ES-I3 (cell line): Measurements from ENCODE around the gene ARID5B.

Experiments
- H3K36me3 ChIP-seq: 2 replicates; pipeline ENCODE4 v1.6.1; 2013; ENCODE audit warnings: mild to moderate bottlenecking, low read length, control low read depth, moderate library complexity; ENCODE audit not compliant: insufficient read depth
- H3K4me1 ChIP-seq: 2 replicates; pipeline ENCODE4 v1.6.1; 2013; ENCODE audit warnings: mild to moderate bottlenecking, control low read depth, low read length; ENCODE audit not compliant: insufficient read depth
- H3K9ac ChIP-seq: 2 replicates; pipeline ENCODE4 v1.6.1; 2013; ENCODE audit warnings: low read depth, mild to moderate bottlenecking, low read length, moderate library complexity
- H3K9me3 ChIP-seq: 2 replicates; pipeline ENCODE4 v1.6.1; 2013; ENCODE audit warnings: mild to moderate bottlenecking, low read length, moderate library complexity; ENCODE audit not compliant: control insufficient read depth, insufficient read depth

ARID5B gene

GRCh38 chr10:62084451-62084850 is 183.0 kb downstream of the ARID5B start:
- H3K36me3 ChIP-seq = no peaks in the 10 kb centered on the region
- no peaks in the 10 kb centered on the region for H3K4me1 ChIP-seq
- H3K9ac ChIP-seq = no peak overlapping the region
- no peaks in the 10 kb centered on the region for H3K9me3 ChIP-seq

- Histone ChIP-seq H3K4me1 (no peaks in the 10 kb centered on the region), H3K9ac (no peak overlapping the region), H3K36me3 (no peaks in the 10 kb centered on the region), H3K9me3 (no peaks in the 10 kb centered on the region)
Observed at GRCh38 chr10:62085404-62085803, 183.9 kb downstream of the ARID5B start.

- Histone ChIP-seq H3K4me1 (no peaks in the 10 kb centered on the region), H3K9ac (no peak overlapping the region), H3K9me3 (no peaks in the 10 kb centered on the region), H3K36me3 (no peaks in the 10 kb centered on the region)
Observed at GRCh38 chr10:62085821-62086220, 184.3 kb downstream of the ARID5B start.

- Histone ChIP-seq H3K9ac (no peak overlapping the region), H3K36me3 (no peaks in the 10 kb centered on the region), H3K4me1 (no peaks in the 10 kb centered on the region), H3K9me3 (no peaks in the 10 kb centered on the region)
Observed at GRCh38 chr10:62087329-62087728, 185.8 kb downstream of the ARID5B start.

- no peaks in the 10 kb centered on the region for H3K36me3 ChIP-seq
- H3K4me1 ChIP-seq = no peaks in the 10 kb centered on the region
- no peaks in the 10 kb centered on the region for H3K9me3 ChIP-seq
- H3K9ac ChIP-seq = no peak overlapping the region
Observed at GRCh38 chr10:62088786-62089185, 187.3 kb downstream of the ARID5B start.

- H3K9ac ChIP-seq = no peak overlapping the region
- H3K4me1 ChIP-seq = peaks cover 5% of the 10 kb centered on the region; the same call in 1 of the 2 replicates
- no peaks in the 10 kb centered on the region for H3K36me3 ChIP-seq
- no peaks in the 10 kb centered on the region for H3K9me3 ChIP-seq
Observed at GRCh38 chr10:62092301-62093030, 191.0 kb downstream of the ARID5B start.

- Histone ChIP-seq H3K36me3 (no peaks in the 10 kb centered on the region), H3K9ac (no peak overlapping the region), H3K9me3 (no peaks in the 10 kb centered on the region), H3K4me1 (peaks cover 5% of the 10 kb centered on the region; the same call in 1 of the 2 replicates)
Observed at GRCh38 chr10:62093863-62094291, 192.4 kb downstream of the ARID5B start.

- no peak overlapping the region for H3K9ac ChIP-seq
- no peaks in the 10 kb centered on the region for H3K9me3 ChIP-seq
- peaks cover 5% of the 10 kb centered on the region; the same call in 1 of the 2 replicates for H3K4me1 ChIP-seq
- no peaks in the 10 kb centered on the region for H3K36me3 ChIP-seq
Observed at GRCh38 chr10:62095181-62096122, 194.0 kb downstream of the ARID5B start.

- Histone ChIP-seq H3K9me3 (no peaks in the 10 kb centered on the region), H3K9ac (no peak overlapping the region), H3K36me3 (no peaks in the 10 kb centered on the region), H3K4me1 (peaks cover 5% of the 10 kb centered on the region; the same call in 1 of the 2 replicates)
Observed at GRCh38 chr10:62096256-62096933, 194.9 kb downstream of the ARID5B start.

- Histone ChIP-seq H3K9ac (no peak overlapping the region), H3K9me3 (no peaks in the 10 kb centered on the region), H3K4me1 (peaks cover 5% of the 10 kb centered on the region; the same call in 1 of the 2 replicates), H3K36me3 (no peaks in the 10 kb centered on the region)
Observed at GRCh38 chr10:62098278-62099121, 197.0 kb downstream of the ARID5B start.

- Histone ChIP-seq H3K9ac (no peak overlapping the region), H3K9me3 (no peaks in the 10 kb centered on the region), H3K36me3 (no peaks in the 10 kb centered on the region), H3K4me1 (peaks cover 5% of the 10 kb centered on the region; the same call in 1 of the 2 replicates)
Observed at GRCh38 chr10:62099299-62099698, 197.8 kb downstream of the ARID5B start.

GRCh38 chr10:62103857-62104256 is 202.4 kb downstream of the ARID5B start:
- no peaks in the 10 kb centered on the region for H3K36me3 ChIP-seq
- H3K9me3 ChIP-seq = no peaks in the 10 kb centered on the region
- no peaks in the 10 kb centered on the region for H3K4me1 ChIP-seq
- H3K9ac ChIP-seq = no peak overlapping the region

- no peaks in the 10 kb centered on the region for H3K4me1 ChIP-seq
- no peaks in the 10 kb centered on the region for H3K9me3 ChIP-seq
Observed at GRCh38 chr10:62106929-62107519, 205.5 kb downstream of the ARID5B start.

More at GRCh38 chr10:62106929-62107519, 205.5 kb downstream of the ARID5B start:
- Histone ChIP-seq H3K36me3 (no peaks in the 10 kb centered on the region), H3K9ac (no peak overlapping the region)
